Stimulated activated CD8-positive, alpha-beta memory T cell treated with anti-CD3 and anti-CD28 coated beads, Interleukin-7, amount 100 ng/mL, for 48 hours (primary cell): ENCODE data around the gene RXRA.

Source experiments
- DNase-seq, 2 donors: peaks; one replicate each; pipeline ENCODE4 v3.0.0-alpha.2; 2020; ENCODE audit warnings: low read depth in 1 of 2; ENCODE audit errors: extremely low read depth in 1 of 2

Gene RXRA

DNA sequence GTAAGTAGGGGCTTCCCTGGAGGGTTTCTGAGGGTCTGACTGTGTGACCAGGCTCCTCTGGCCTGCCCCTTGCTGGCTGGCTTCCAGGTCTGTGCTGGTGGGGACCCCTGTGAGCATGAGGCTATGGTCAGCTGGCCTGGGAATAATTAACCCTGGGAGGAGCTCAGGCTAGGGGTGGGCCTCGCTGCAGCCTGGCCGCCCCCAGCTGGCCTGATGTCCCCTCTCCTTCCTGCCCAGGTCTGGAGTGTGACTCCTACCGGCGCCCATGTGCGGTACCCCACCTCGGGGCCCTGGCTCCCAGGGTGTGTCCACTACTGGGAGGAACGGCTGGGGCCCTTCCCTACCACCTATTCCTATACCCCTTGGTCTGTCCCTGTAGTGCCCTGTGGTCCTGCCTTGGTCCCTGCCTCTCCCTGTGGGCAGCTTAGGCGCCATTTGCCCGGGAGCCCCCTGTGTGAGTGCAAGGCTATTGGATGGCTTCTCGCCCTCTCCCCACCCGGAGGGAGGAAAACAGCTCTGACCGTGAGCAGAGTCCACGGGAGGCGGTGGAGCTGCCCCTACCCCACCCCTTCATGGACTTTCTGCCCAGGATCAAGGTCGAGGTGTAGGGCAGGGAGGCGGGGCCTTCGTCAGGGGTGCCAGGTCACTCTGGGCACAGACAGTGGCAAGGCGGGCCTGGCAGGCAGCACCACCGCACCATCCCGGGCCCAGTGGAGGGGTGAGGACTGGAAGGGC lies 9.4 kb downstream of the RXRA start:
- DNase-seq: no peak

GRCh38 chr9:134336228-134336627 lies 10.0 kb downstream of the RXRA start:
- DNase-seq: no peak

DNA sequence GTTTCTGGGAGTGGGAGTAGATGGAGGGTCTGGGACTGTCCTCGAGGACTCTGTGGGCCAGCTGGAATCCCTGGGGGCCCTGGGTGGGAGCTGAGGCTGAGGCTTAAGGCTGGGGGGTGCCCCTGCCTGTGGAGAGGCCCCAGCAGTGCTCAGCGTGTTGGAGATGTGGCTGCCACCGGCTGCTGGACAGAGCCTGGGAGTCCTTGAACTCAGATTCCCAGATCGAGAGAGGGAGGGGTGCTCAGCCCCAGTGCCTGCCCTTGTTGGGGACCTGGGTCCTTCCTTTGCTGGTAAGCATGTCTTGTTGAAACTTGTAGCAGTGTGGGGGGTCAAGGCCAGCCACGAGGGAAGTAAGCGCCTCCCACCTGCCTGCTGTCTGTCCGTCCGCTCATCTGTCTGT lies 10.7 kb downstream of the RXRA start:
- DNase-seq: no peak

- no peak for DNase-seq
These were observed 11.2 kb downstream of the RXRA start for GRCh38 chr9:134337469-134337868.

- DNase-seq: no peak
These were observed 12.3 kb downstream of the RXRA start for GRCh38 chr9:134338394-134339182.

DNA sequence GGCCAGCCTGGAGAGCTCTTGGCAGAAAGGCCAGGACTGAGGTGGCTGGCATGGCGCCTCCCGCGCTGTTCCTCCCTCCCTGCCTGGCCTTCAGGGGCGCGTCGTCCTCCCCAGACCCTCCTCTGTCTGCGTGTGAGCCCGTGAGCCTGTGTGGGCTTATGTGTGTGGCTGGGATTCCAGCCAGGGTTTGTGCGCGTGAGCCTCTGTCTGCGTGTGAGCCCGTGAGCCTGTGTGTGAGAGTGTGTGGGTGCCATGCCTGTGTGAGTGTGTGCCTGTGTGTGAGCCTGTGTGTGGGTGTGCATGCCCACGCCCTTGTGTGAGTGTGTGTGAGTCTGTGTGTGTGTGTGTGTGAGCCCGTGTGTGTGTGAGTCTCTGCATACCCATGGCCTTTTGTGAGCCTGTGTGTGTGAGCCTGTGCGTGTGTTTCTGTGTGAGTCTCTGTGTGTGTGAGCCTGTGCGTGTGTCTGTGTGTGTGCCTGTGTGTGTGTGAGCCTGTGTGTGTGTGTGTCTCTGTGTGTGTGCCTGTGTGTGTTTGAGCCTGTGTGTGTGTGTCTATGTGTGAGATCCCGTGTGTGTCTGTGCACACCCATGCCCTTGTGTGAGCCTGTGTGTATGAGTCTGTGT lies 13.0 kb downstream of the RXRA start:
- DNase-seq: no peak

- no peak for DNase-seq
These were observed 14.4 kb downstream of the RXRA start for GRCh38 chr9:134340475-134341160.

DNA sequence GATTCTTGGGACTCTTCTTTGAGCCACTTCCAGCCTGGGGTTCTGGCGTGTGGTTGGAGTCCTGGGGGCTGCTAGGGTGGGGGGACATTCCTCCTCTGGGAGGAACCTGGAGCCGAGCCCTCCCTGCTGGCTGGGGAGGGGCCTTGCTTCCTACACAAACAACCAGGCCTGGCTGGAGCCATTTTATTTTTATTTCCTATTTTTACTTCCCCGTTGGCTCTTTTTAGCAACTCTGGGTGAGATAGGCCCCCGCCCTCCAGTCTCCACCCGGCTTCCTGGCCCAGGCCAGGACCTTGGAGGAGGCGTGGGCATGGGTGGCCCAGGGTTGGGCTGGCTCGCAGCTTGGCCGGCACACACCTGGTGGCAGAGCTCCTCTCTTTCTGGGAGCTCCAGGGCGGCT lies 15.1 kb downstream of the RXRA start:
- DNase-seq: no peak

- DNase-seq: no peak
These were observed 15.9 kb downstream of the RXRA start for GRCh38 chr9:134341929-134342745.

- DNase-seq: no peak
These were observed 16.5 kb downstream of the RXRA start for GRCh38 chr9:134342746-134343115.

- no peak for DNase-seq
These were observed 17.4 kb downstream of the RXRA start for GRCh38 chr9:134343637-134344036.

- DNase-seq: peak in 1 of 2 donors; percentile 25
These were observed 18.0 kb downstream of the RXRA start for GRCh38 chr9:134344068-134344799.

DNA sequence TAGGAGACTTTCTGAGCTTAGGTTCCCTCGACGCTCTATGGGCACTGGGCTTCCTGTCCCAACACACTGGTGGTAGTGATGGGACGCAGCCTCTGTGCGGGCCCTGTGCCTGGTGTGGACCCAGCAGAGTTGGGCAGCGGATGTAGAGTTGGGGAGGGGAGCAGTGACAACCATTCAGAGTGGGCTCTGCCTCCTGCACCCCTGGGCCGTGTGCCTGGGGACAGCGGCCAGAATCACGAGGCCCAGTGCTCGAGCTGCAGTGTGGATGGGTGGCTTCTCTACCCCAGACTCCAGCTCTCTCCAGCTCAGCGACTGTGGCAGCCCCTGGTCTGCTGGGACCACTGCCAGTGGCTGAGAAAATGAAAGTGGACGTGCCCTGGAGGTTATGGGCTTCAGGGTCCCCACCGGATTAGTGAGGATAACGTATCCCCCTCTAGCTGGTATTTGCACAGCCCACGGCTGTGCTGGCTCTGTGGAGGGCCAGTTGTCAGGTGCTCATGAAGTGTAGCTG lies 18.6 kb downstream of the RXRA start:
- no peak for DNase-seq

DNA sequence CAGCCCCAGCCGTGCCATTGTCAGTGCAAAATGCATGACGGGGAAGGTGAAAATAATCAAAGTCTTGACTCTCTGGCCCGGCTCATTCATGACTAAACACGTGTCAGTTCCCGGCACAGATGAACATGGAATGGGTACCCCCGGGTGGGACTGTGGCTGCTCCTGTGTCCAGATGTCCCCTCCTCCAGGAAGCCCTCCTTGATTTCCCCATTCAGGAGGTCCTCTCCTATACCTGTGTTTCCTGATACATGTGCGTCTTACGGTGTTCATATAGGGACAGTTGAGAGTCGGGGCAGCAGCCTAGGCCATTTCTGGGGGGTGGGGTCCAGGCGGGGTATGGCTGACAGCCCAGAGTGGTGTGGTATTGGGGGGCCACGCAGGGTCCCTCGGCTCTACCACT lies 19.5 kb downstream of the RXRA start:
- no peak for DNase-seq

DNA sequence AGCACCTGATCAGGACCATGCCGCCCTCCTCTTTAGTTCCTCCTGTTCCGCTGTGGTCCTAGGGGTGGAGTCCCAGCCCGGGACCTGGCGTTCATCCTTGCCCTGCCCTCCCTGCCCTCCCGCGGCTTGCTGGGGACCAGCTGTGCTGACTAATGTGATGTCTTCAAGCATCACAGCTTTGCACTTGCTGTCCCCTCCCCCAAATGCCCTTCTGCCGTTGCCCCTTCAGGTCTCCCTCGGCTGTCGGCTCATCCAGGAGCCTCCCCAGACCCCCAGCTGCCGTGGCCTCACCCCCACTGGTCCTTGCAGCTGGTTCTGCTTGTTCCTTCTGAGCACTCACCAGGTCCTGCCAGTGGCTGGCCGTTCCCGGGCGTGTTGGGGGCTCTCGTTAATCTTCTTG lies 19.9 kb downstream of the RXRA start:
- DNase-seq: no peak

DNA sequence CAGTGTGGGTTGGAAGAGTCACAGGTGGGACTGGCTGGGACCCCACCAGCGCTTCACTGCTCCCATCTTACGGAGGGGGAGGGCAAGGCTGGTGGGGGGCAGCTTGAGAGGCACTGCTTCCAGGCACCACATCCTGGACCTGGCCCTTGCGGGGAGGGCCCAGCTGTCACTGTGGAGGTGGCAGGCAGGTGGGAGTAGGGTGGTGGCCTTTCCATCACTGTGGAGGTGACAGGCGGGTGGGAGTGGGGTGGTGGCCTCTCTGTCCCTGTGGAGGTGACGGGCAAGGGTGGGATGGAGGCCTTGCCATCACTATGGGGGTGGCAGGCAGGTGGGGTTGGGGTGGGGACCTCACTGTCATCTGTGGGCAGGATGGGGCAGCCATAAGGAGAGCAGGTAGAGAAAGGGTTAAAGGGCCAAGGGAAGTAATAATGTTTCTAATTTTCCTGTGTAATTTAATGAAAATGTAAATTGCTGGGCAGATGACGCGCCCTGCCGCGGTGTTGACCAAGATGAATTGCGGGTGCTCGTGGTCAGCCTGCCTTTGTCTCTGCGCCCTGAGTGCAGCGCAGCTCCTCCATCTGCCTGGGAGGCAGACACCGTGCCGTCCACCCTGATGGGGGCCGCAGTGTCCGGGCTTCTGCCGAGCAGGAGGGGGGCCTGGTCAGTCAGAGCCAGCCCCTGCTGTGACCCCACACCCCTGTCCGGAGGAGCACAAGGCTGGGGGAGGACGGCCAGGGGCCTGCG lies 20.8 kb downstream of the RXRA start:
- no peak for DNase-seq

- DNase-seq: no peak
These were observed 21.7 kb downstream of the RXRA start for GRCh38 chr9:134347996-134348395.

- DNase-seq: no peak
These were observed 22.3 kb downstream of the RXRA start for GRCh38 chr9:134348404-134349155.
